RWPE2 (cell line): Measurements from ENCODE around the gene ADAMTSL4.
"Not testable (repeated sequence)": the region's sequence is repeated elsewhere in the genome, so short reads cannot be mapped to it uniquely, and the experiment has no call there.

Experiments used
- ATAC-seq: fragments of 200-7000 bp; cut with Tn5 transposase; 3 replicates; pipeline ENCODE4 v1.9.1; 2021; ENCODE audit warnings: low read depth
- DNase-seq: peaks from one replicate; pipeline ENCODE4 v3.0.0-alpha.2; 2020; ENCODE audit warnings: low spot score
- H3K27ac ChIP-seq: fragments of 450-650 bp; 2 replicates; pipeline ENCODE4 v1.5.1; 2017; ENCODE audit warnings: mild to moderate bottlenecking; ENCODE audit not compliant: poor library complexity, severe bottlenecking
- H3K27me3 ChIP-seq: fragments of 250-450 bp; sonication (Bioruptor Pico); 2 replicates; pipeline ENCODE4 v1.5.1; 2021; ENCODE audit warnings: mild to moderate bottlenecking, moderate library complexity; ENCODE audit not compliant: insufficient read depth, poor library complexity, severe bottlenecking
- H3K36me3 ChIP-seq: fragments of 250-450 bp; sonication (Bioruptor Pico); 2 replicates; pipeline ENCODE4 v1.5.1; 2020; ENCODE audit warnings: low read depth, mild to moderate bottlenecking, moderate library complexity
- H3K4me1 ChIP-seq: fragments of 250-450 bp; sonication (Bioruptor Pico); 2 replicates; pipeline ENCODE4 v1.5.1; 2021; ENCODE audit warnings: mild to moderate bottlenecking, moderate library complexity; ENCODE audit not compliant: insufficient read depth, poor library complexity, severe bottlenecking
- H3K4me3 ChIP-seq: fragments of 250-450 bp; sonication (Bioruptor Pico); 2 replicates; pipeline ENCODE4 v1.5.1; 2021; ENCODE audit warnings: mild to moderate bottlenecking, moderate library complexity; ENCODE audit not compliant: severe bottlenecking
- H3K9me3 ChIP-seq: fragments of 250-450 bp; sonication (Bioruptor Pico); 2 replicates; pipeline ENCODE4 v1.5.1; 2021; ENCODE audit warnings: mild to moderate bottlenecking, moderate library complexity; ENCODE audit not compliant: severe bottlenecking
- TF ChIP-seq, protein P1 (sequence below): fragments of 450-650 bp; IDR thresholded peaks from one replicate; pipeline ENCODE4 v1.5.1; 2017; ENCODE audit warnings: mild to moderate bottlenecking, moderate library complexity; ENCODE audit not compliant: poor library complexity, severe bottlenecking

The ADAMTSL4 gene

DNA sequence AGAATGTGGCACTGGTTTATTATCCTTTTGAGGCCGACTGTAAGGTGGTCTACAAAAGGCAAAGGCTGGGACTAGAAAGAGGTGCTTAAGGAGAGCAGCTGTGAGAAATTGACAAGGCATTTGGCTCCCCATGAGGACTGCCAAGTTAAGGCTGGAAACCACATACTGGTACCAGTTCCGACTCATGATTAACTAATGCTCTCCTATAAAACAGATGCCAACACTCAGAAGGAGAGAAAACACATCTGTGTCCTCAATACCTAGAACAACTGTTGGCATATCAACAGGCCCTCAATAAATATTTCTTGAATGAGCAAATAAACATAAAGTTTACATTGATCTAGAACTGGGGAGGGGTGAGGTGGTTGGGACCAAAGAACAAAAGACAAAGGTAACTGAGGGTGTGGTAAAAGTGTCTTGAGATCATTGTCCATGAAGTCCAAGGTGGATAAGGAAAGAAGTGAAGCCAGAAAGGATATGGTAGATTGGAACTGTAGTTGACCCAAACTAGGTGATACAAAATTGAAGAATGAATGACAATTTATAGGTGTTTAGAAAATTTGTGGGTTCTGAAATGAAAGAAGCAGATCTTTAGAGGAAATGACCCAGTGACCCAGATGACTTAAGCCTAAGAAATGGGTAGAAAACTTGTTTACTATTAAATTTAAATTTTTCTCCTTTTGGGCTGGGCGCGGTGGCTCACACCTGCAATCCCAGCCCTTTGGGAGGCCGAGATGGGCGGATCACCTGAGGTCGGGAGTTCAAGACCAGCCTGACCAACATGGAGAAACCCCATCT is 47.1 kb downstream of the ADAMTSL4 start:
- TF ChIP-seq, protein P1, sequence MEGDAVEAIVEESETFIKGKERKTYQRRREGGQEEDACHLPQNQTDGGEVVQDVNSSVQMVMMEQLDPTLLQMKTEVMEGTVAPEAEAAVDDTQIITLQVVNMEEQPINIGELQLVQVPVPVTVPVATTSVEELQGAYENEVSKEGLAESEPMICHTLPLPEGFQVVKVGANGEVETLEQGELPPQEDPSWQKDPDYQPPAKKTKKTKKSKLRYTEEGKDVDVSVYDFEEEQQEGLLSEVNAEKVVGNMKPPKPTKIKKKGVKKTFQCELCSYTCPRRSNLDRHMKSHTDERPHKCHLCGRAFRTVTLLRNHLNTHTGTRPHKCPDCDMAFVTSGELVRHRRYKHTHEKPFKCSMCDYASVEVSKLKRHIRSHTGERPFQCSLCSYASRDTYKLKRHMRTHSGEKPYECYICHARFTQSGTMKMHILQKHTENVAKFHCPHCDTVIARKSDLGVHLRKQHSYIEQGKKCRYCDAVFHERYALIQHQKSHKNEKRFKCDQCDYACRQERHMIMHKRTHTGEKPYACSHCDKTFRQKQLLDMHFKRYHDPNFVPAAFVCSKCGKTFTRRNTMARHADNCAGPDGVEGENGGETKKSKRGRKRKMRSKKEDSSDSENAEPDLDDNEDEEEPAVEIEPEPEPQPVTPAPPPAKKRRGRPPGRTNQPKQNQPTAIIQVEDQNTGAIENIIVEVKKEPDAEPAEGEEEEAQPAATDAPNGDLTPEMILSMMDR: no peak
- no peaks in the 10 kb centered on the region for H3K27me3 ChIP-seq
- peak; percentile 73 for ATAC-seq
- peaks cover 11% of the 10 kb centered on the region for H3K4me1 ChIP-seq
- no peak for DNase-seq
- peaks cover 6% of the 10 kb centered on the region for H3K36me3 ChIP-seq
- H3K27ac ChIP-seq: peak overlapping the region; percentile 43
- no peak overlapping the region for H3K4me3 ChIP-seq
- peaks cover 4% of the 10 kb centered on the region for H3K9me3 ChIP-seq

- DNase-seq (no peak), ATAC-seq (0 out of 3 replicates have a peak, but pooled peaks have one; percentile 42)
- Histone ChIP-seq H3K27me3 (no peaks in the 10 kb centered on the region), H3K9me3 (no peaks in the 10 kb centered on the region), H3K4me3 (no peak overlapping the region), H3K4me1 (peaks cover 11% of the 10 kb centered on the region), H3K36me3 (peaks cover 6% of the 10 kb centered on the region), H3K27ac (peak overlapping the region; percentile 43)
- TF ChIP-seq, protein P1: no peak
Measured at GRCh38 chr1:150596976-150597375, 47.8 kb downstream of the ADAMTSL4 start.

DNA sequence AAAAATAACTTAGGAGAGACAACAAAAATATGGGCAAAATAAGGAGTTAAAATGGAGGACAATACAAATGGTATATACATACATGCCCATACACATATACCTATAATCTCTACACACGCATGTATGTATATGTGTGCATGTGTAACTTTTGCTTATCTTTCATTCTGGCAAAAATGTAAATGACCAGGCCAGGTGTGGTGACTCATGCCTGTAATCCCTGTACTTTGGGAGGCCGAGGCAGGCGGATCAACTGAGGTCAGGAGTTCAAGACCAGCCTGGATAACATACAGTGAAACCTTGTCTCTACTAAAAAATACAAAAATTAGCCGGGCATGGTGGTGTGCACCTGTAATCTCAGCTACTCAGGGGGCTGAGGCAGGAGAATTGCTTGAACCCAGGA is 49.1 kb downstream of the ADAMTSL4 start:
- H3K9me3 ChIP-seq, H3K27me3 ChIP-seq, H3K4me3 ChIP-seq, H3K36me3 ChIP-seq, ATAC-seq, H3K27ac ChIP-seq, DNase-seq: not testable (repeated sequence)
- peaks cover 11% of the 10 kb centered on the region for H3K4me1 ChIP-seq

DNA sequence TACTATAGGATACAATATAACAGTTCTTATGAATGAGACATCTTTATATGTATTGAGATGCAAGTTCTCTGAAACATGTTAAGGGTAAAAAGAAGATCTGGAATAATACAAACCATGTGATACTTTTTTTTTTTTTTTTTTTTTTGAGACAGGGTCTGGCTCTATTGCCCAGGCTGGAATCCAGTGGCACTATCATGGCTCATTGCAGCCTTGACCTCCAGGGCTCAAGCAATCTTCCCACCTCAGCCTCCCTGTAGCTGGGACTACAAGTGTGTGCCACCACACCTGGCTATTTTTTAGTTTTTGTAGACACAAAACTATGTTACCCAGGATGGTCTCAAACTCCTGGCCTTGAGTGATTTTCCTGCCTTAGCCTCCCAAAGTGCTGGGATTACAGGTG is 52.3 kb downstream of the ADAMTSL4 start:
- H3K9me3 ChIP-seq: no peaks in the 10 kb centered on the region
- H3K4me3 ChIP-seq: no peak overlapping the region
- peaks cover 29% of the 10 kb centered on the region for H3K4me1 ChIP-seq
- H3K27me3 ChIP-seq: no peaks in the 10 kb centered on the region
- H3K27ac ChIP-seq: peak overlapping the region; percentile 15
- TF ChIP-seq, protein P1: no peak
- DNase-seq (no peak), ATAC-seq (no peak)
- H3K36me3 ChIP-seq: peaks cover 11% of the 10 kb centered on the region

- not testable (repeated sequence) for H3K27me3 ChIP-seq, DNase-seq, H3K4me3 ChIP-seq, ATAC-seq, H3K9me3 ChIP-seq
- H3K36me3 ChIP-seq: peaks cover 13% of the 10 kb centered on the region
- peaks cover 22% of the 10 kb centered on the region for H3K4me1 ChIP-seq
- H3K27ac ChIP-seq: peak overlapping the region; percentile 15
Measured at GRCh38 chr1:150602372-150602771, 53.2 kb downstream of the ADAMTSL4 start.

GRCh38 chr1:150603711-150604110 is 54.5 kb downstream of the ADAMTSL4 start:
- Histone ChIP-seq H3K9me3 (no peaks in the 10 kb centered on the region), H3K27me3 (no peaks in the 10 kb centered on the region), H3K36me3 (peaks cover 13% of the 10 kb centered on the region), H3K27ac (peak overlapping the region; percentile 98), H3K4me1 (peaks cover 22% of the 10 kb centered on the region), H3K4me3 (no peak overlapping the region)
- DNase-seq (no peak), ATAC-seq (no peak)
- TF ChIP-seq, protein P1: no peak
